ENCODE data around the gene BRCC3. TPM values are rescaled to one million over a fixed set of nuclear protein-coding genes. Genes with fewer than 3 reads are reported as not detected.
A peak's percentile ranks its signal among the peaks of the same experiment; 100 is the strongest.

Gene BRCC3
- total and polyA plus RNA-seq, 10 of the 15 experiments (the other 5 are each of a cell fraction or from before 2014, with no cell fraction given), result 15.5 to 57.5 (median 35.6) TPM

DNA sequence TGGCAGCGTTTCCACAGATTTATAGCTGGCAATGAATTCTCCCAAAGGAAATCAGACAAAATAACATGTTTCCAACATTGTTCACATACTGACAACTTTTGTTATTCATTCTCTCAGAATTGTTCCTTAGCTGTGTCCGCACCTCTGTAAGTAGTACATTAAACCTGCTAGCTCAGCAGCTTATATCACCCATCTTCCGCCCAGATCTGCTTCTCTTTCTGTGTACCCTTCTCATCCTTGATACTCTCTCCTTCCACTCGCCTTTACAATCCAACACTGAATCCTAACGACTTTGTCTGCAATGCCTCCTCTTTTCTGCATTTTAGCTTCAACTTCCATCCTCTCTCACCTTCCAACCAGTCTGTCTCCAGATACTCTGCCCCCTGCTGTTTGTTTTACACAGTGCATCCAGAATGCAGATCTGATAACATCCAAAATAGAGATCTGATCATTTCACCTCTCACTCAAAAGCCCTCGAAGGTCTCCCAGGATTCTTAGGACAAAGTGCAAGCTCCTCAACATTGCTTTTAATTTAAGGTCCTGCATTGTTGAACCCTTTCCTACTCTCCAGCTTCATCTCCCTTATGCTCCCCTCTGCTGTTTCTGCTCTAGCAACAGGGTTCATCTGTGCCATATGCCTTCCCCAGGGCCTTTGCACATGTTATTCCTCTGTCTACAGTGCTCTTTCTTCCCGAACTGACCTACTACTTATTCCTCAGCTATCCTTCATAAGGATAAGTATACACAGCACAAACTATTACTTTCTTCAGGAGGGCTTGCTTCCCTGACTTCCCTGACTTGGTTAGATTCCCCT, 77.6 kb downstream of the BRCC3 start:
- no peak for FAIRE-seq
- TF ChIP-seq CTCF (IDR thresholded peaks at IDR 0.05 in 2 of 3, conservative IDR thresholded peaks at IDR 0.05 in 1 of 3; ENCODE audit: control insufficient read depth in 2 of 3, extremely low read depth in 1 of 3, insufficient read depth in 1 of 3, low read depth in 3 of 3, low read length in 3 of 3), result peak; percentile 39 to 54 (median 52); a peak in 5 of 6 replicates
- TF ChIP-seq RAD21 (IDR thresholded peaks at IDR 0.05; ENCODE audit: insufficient read depth, low read depth, low read length), result peak; percentile 41; the same call in 1 of the 2 replicates
- no peak for TF ChIP-seq ATF7 (IDR thresholded peaks at IDR 0.05; ENCODE audit: low read depth)
- ChIA-PET POLR2A (no interaction called here), RAD21 (ENCODE audit: unreplicated experiment) (interaction anchor here (0.9 to 1.0 kb wide), 2 partner anchors 169 to 231 kb away, joined by 4 to 9 read pairs; no protein-coding TSS in a partner anchor), CTCF (interaction anchor here (0.6 to 2.0 kb wide), 14 partner anchors 11 to 490 kb away, joined by 3 to 25 read pairs (median 4); no protein-coding TSS in a partner anchor), SMC1A (ENCODE audit: uncharacterized antibody, unreplicated experiment) (interaction anchor here (1.3 to 1.5 kb wide), 3 partner anchors 165 to 231 kb away, joined by 6 to 11 read pairs (median 7); no protein-coding TSS in a partner anchor)
- DNase-seq (ENCODE audit: low read depth, low spot score), result no peak
- 33% methylated on average over 7 of the region's 7 CpGs for WGBS (ENCODE audit: insufficient coverage, insufficient replicate concordance, low lambda C conversion rate, missing lambda C conversion rate)
- intact Hi-C loops (cut with micrococcal nuclease; ENCODE audit: unreplicated experiment) (loop anchor here (1.0 to 2.0 kb wide), 2 partner anchors 168 to 230 kb away; no protein-coding TSS in a partner anchor), in situ Hi-C loops (cut with MboI) (loop anchor here (10.0 kb wide), 1 partner anchor 234 kb away; no protein-coding TSS in a partner anchor)
- Histone ChIP-seq H3K27me3 (replicated peaks in 1 of 2; ENCODE audit: control insufficient read depth in 2 of 2, insufficient read depth in 2 of 2, low read length in 1 of 2) (no peaks in the 10 kb centered on the region), H3K36me3 (ENCODE audit: control insufficient read depth in 2 of 2, insufficient read depth in 2 of 2, low read length in 1 of 2) (no peaks in the 10 kb centered on the region), H3K9me3 (replicated peaks; ENCODE audit: control insufficient read depth, insufficient read depth, low read length) (no peaks in the 10 kb centered on the region), H3K79me2 (ENCODE audit: control insufficient read depth, insufficient read depth, low read length) (no peaks in the 10 kb centered on the region), H3K9ac (ENCODE audit: control insufficient read depth, insufficient read depth, low read length) (no peak overlapping the region), H3K4me2 (ENCODE audit: control insufficient read depth, insufficient read depth) (no peak overlapping the region), H4K20me1 (ENCODE audit: control insufficient read depth, insufficient read depth) (no peaks in the 10 kb centered on the region), H3K4me3 (no peak overlapping the region), H2AFZ (ENCODE audit: control insufficient read depth, low read depth, low read length) (no peak overlapping the region), H3K4me1 (ENCODE audit: control insufficient read depth, insufficient read depth, low read length) (no peaks in the 10 kb centered on the region), H3K27ac (ENCODE audit: control insufficient read depth, insufficient read depth) (no peak overlapping the region)
- BruUV-seq (replicated peaks), result no TSS peak
- ATAC-seq, result peak; percentile 72
